HG03354 (cell line): Measurements from ENCODE around the gene PCAT7.
"Not testable (repeated sequence)": the region's sequence is repeated elsewhere in the genome, so short reads cannot be mapped to it uniquely, and the experiment has no call there.

Source experiments
- ATAC-seq: cut with Tn5 transposase; IDR thresholded peaks from one replicate; pipeline ENCODE4 v1.9.1; 2021; ENCODE audit warnings: mild to moderate bottlenecking; ENCODE audit not compliant: unreplicated experiment, poor library complexity, severe bottlenecking

Gene PCAT7

GRCh38 chr9:94554439-94555331 is at the start of gene PCAT7:
Gene PCAT7 (plus strand): TSS chr9:94555083.
- ATAC-seq: no peak

- not testable (repeated sequence) for ATAC-seq
These were observed 48.5 kb upstream of the PCAT7 start for GRCh38 chr9:94506370-94506769.

- ATAC-seq: no peak
These were observed 47.2 kb upstream of the PCAT7 start for GRCh38 chr9:94507531-94508258.

DNA sequence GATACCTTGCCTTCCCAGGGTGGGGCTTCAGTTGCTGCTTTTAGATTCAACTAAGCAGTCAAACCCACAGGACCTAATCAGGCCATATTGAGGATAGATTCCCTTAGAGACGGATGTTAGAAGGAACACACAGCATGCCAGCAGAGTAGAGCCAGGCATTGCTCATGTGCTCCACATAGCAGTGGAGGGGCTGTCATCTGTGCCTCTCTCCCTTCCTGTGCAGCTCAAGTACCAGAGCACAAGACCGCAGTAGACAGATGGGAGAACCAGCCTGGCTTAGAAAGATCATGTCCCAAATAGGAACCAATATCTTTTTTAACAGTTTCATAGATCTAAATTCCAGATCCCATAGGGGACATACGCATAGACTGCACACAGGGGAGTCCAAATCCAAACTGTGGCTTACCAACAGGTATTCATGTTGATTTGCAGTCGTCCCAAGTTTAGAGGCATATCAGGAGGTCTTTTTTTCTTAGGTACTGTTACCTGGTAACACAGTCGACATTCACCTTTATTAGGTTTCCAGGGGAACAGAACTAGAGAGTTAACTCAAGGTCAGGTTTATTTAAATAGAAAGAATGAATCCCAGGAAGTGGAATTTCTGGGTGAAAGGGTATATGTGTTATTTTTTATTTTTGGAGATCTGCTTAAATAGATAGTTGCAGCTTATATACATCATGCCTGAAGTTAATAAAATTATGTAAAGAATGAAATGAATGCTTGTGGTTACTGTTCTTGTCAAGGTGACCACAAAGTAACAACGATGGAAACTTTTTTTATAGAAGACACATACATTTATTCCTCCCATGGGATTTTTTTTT is 43.5 kb upstream of the PCAT7 start:
- no peak for ATAC-seq

DNA sequence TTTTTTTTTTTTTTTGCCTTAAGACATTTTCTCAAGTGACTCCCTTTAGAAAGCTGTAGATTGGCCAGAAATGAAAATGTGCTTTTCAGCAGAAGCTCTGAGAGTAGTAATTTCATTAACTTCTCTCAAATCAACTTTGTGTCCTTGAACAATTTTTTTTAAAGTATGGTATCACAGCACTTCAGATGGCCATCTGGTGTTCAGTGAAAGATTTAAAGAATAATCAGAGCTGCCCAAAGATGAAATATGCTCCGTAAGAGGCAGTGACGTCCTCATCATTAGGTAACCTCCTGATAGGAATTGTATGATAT is 43.0 kb upstream of the PCAT7 start:
- ATAC-seq: no peak

DNA sequence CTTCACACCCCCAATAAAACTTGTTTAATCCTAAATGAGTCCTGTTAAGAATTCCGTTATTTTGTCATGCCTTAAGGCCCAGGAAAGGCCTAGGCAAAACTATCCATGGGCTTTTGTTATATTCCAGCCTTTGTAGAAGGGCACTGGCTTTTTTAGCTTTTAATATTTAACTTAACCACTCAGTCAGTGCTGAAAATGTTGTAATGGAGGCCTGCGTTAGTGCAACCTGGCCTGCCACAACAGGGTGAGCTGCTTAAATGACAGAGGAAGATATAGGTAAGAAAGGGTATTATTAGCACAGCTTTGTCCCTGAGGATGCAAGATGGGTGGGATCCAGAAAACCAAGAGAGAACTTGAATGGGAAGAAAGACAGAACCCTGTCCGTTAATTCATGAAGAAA is 40.2 kb upstream of the PCAT7 start:
- no peak for ATAC-seq

DNA sequence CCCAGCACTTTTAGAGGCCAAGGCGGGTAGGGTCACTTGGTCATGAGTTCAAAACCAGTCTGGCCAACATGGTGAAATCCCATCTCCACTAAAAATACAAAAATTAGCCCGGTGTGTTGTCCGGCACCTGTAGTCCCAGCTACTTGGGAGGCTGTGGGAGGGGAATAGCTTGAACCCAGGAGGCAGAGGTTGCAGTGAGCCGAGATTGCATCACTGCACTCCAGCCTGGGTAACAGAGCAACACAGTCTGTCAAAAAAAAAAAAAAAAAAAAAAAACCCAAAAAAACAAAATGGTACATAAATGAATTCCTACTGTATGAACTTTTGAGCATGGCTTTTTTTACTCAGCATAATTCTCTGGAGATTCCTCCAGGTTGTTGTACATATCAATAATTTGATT is 37.6 kb upstream of the PCAT7 start:
- no peak for ATAC-seq

GRCh38 chr9:94525396-94526035 is 29.4 kb upstream of the PCAT7 start:
- no peak for ATAC-seq

GRCh38 chr9:94526271-94526670 is 28.6 kb upstream of the PCAT7 start:
- ATAC-seq: no peak

GRCh38 chr9:94526951-94527350 is 27.9 kb upstream of the PCAT7 start:
- ATAC-seq: no peak

- ATAC-seq: no peak
These were observed 26.0 kb upstream of the PCAT7 start for GRCh38 chr9:94528886-94529285.

- ATAC-seq: no peak
These were observed 21.7 kb upstream of the PCAT7 start for GRCh38 chr9:94533155-94533554.

DNA sequence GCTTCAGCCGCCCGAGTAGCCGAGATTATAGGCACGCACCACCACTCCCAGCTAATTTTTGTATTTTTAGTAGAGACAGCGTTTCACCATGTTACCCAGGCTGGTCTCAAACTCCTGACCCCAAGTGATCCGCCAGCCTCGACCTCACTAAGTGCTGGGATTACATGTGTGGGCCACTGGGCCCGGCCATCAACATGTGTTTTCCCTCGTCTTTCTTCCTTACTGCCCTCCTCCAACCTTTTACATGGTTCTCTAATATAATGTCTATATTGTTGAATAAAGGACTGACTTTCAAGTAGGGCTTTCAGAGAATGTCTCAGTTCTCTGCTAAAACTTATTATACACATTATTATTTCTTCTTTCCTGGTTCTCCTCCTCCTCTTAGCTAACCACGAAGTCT is 21.3 kb upstream of the PCAT7 start:
- no peak for ATAC-seq

GRCh38 chr9:94534901-94535300 is 20.0 kb upstream of the PCAT7 start:
- ATAC-seq: no peak

DNA sequence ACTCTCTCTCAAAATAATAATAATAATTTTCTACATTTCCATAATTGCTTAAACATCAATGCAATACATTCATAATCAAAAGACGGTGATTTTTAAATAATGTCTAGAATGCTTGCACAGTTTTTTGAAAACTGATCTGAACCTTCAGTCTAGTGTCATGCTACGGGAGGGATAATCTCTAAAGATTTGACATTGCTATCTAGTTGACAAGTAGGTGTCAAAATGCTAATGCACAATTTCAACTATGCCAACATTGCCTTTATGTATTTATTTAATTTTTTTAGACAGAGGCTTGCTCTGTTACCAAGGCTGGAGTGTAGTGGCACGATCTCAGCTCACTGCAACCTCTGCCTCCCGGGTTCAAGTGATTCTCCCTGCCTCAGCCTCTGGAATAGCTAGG is 16.0 kb upstream of the PCAT7 start:
- ATAC-seq: no peak

DNA sequence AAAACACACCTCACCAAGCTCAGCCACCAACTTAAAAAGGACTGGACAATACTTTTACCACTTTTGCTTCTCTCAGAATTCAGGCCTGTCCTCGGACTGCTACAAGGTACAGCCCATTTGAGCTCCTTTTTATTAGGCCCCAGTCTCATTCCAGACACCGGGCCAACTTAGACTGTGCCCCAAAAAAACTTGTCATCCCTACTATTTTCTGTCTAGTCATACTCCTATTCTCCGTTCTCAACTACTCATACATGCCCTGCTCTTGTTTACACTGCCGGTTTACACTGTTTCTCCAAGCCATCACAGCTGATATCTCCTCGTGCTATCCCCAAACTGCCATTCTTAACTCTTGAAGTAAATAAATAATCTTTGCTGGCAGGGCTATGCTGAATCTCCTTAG is 10.5 kb upstream of the PCAT7 start:
- not testable (repeated sequence) for ATAC-seq

GRCh38 chr9:94545940-94546339 is 8.9 kb upstream of the PCAT7 start:
- no peak for ATAC-seq

DNA sequence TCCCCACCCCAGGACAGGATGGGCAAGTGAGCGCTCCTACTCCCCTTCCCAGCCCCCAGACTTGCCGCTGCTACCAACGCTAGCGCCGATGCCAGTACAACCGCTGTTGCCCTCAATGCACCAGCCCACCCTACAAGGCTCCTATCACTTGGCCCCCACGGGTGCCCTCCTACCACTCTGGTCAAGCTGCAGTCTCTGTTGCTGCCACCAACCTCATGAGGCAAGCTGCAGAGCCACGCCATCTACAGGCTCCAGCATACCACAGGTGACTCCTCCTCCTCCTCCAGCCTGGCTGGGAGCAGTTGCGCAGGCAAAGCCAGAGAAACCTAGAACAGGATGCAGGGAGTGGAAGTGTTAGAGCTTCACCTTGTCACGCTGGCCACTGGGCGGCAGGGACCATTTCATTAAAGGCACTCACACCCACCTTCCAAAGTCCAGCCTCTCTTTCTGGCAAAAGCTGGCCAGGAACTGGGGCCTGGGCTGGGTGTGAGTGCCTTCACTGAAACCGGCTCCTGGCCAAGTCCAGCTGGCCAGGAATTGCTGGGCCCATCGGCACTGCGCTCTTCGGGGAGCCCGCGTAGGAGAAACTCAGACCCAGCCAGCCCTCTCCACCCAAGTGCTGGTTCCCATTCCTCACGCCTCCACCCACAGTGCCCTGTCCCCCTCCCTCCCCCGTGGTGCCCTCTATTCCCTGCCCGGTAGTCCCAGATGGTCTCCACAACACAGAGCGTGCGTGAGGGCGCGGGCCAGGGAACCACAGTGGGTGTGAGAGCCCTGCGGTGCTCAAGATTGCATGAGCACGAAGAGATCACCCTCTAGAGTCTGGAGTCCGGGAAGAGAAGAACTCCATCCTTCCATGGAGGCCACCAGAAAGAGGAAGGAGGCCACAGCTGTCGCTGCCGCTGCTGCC is 1.6 kb upstream of the PCAT7 start:
- no peak for ATAC-seq

DNA sequence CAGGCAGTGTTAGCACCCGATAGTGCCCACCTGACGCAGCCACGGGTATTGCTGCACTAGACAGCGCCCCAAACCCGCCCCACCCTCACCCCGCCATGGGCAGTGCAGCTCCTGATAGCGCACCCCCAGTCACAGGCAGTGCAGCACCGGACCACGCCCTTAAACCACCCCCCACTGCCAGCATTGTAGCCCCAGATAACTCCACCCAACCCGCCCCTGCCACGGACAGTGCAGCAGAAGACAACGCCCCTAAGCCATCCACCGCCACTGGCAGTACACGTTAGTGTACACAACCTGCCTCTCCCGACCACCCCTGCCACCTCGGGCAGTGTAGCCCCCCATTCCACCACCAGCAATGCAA is 825 bp upstream of the PCAT7 start:
- ATAC-seq: no peak
